Breast epithelium (tissue), 4 donors: ENCODE results near the gene CHMP3. TPM values are rescaled to one million over a fixed set of nuclear protein-coding genes. Genes with fewer than 3 reads are reported as not detected.

ENCODE experiments used
- DNase-seq, 2 donors: peaks; one replicate each; pipeline ENCODE4 v3.0.0-alpha.2; 2019; ENCODE audit warnings: low spot score in 2 of 2
- H3K27ac ChIP-seq, 2 donors: fragments of 200-600 bp; sonication (generic) in 1 of 2; one replicate each; pipeline ENCODE4 v1.5.1; 2016 to 2019; ENCODE audit warnings: mild to moderate bottlenecking in 1 of 2
- H3K27me3 ChIP-seq, 2 donors: fragments of 200-600 bp; sonication (generic) in 1 of 2; one replicate each; pipeline versions ENCODE4 v1.5.1 to v1.6.0; 2017 to 2019; ENCODE audit warnings: control low read depth in 1 of 2, mild to moderate bottlenecking in 1 of 2
- H3K36me3 ChIP-seq: fragments of 200-600 bp; one replicate; pipeline ENCODE4 v1.5.1; 2019
- H3K4me1 ChIP-seq, 2 donors: fragments of 200-600 bp; sonication (generic); one replicate each; pipeline ENCODE4 v1.5.1; 2016 to 2019; ENCODE audit warnings: control low read depth in 1 of 2
- H3K4me3 ChIP-seq, 3 donors: fragments of 200-600 bp; sonication (generic); 1 replicate in 2 of 3; 2 replicates in 1 of 3; pipeline ENCODE4 v1.5.1; 2016 to 2019; ENCODE audit warnings: mild to moderate bottlenecking in 3 of 3, moderate library complexity in 2 of 3
- H3K9me3 ChIP-seq, 2 donors: fragments of 200-600 bp; sonication (generic) in 1 of 2; one replicate each; pipeline ENCODE4 v1.5.1; 2016 to 2019; ENCODE audit warnings: control low read depth in 1 of 2
- CTCF ChIP-seq, 3 donors: fragments of 450-650 bp; IDR thresholded peaks; one replicate each; pipeline ENCODE4 v1.5.1; 2016 to 2017; ENCODE audit warnings: antibody characterized with exemption in 3 of 3, mild to moderate bottlenecking in 3 of 3, moderate library complexity in 3 of 3
- POLR2A ChIP-seq: fragments of 450-650 bp; IDR thresholded peaks from one replicate; pipeline ENCODE4 v1.6.1; 2016; ENCODE audit warnings: antibody characterized with exemption, mild to moderate bottlenecking, moderate library complexity
- POLR2AphosphoS5 ChIP-seq, 3 donors: sonication (generic); formaldehyde crosslinking; IDR thresholded peaks; one replicate each; pipeline ENCODE4 v1.6.1; 2017; ENCODE audit warnings: antibody characterized with exemption in 3 of 3
- intact Hi-C: fragments of 100-400 bp; cut with DNase I; formaldehyde crosslinking; loops from one replicate; pipeline ENCODE4 v1.15.1; 2023; ENCODE audit warnings: low total_unique reads
- total RNA-seq, 3 donors: library from RNA; depleted of rRNA; stranded (reverse); fragments of >200 nt; gene quantifications; one replicate each; pipeline ENCODE4 v1.1.0, GENCODE V29; 2016

The CHMP3 gene
- total RNA-seq, 3 donors from 2014 or later: 77.7 to 202 (median 97.3) TPM

DNA sequence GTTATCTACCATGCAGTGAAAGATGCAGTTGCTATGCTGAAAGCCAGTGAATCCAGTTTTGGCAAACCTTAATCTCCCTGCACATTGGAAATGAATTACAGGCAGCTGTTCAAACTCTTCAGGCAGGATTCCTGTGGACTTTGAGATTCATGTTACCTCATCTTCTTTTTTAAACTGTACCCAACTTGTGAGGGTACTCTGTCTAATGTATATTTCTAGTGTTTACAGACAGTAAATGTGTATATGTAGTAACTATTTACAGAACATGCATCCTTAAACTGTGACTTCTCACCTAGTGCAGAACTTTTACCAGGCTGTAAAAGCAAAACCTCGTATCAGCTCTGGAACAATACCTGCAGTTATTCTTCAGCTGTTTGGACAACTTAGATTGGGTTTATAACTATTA lies 71.2 kb downstream of the CHMP3 start:
- Histone ChIP-seq H3K4me1 (no peaks in the 10 kb centered on the region), H3K4me3 (no peak overlapping the region), H3K9me3 (no peaks in the 10 kb centered on the region), H3K27me3 (no peaks in the 10 kb centered on the region), H3K36me3 (peaks cover 11% of the 10 kb centered on the region), H3K27ac (no peak overlapping the region)
- DNase-seq: no peak
- intact Hi-C loops: no loop called here
- no peak for TF ChIP-seq POLR2AphosphoS5 (IDR thresholded peaks at IDR 0.05)

DNA sequence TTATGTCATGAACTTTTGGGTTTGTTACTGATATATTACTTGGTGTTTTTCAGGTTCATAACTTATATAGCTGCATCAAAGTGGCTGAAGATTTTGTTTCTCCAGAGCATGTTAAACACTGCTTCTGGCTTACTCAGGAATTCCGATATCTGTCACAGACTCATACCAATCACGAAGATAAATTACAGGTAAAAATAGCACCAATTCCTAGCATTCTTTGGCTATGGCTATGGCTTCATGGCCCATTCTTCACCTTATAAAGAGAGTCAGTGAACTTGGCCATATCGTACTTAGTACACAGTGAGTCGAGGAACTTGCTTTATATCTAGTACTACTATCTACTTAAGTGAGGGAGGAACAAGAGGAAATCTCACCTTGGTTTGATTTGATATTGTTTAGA lies 72.2 kb downstream of the CHMP3 start:
- intact Hi-C loops: no loop called here
- Histone ChIP-seq H3K36me3 (peaks cover 14% of the 10 kb centered on the region), H3K9me3 (no peaks in the 10 kb centered on the region), H3K27ac (no peak overlapping the region), H3K4me3 (no peak overlapping the region), H3K4me1 (no peaks in the 10 kb centered on the region), H3K27me3 (no peaks in the 10 kb centered on the region)
- DNase-seq: no peak
- TF ChIP-seq CTCF (IDR thresholded peaks at IDR 0.05) (no peak), POLR2A (no peak)

DNA sequence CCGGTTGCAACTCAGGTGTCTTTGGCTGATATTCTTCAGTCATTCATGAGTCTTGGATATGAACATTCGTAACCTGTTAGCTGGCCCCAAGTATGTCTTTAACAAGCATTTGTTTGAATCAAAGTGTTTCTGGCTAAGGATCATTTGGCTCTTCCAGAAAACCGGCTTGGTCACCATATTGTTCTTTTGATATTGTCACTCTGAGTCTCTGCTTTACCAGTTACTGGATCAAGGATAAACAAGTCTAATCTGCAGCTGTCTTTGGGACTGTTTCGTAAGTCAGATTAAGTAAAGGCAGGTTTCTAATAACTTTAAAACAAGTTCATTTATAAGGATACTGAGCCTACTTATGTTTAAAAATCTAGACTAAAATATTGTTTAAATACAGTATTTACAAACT lies 73.0 kb downstream of the CHMP3 start:
- DNase-seq: no peak
- H3K27ac ChIP-seq: no peak overlapping the region
- H3K4me1 ChIP-seq: no peaks in the 10 kb centered on the region
- peaks cover 22% of the 10 kb centered on the region for H3K36me3 ChIP-seq
- intact Hi-C loops: no loop called here
- no peak for TF ChIP-seq POLR2A
- no peak for TF ChIP-seq POLR2AphosphoS5 (IDR thresholded peaks at IDR 0.05)
- no peak for TF ChIP-seq CTCF (IDR thresholded peaks at IDR 0.05)
- no peaks in the 10 kb centered on the region for H3K27me3 ChIP-seq
- H3K4me3 ChIP-seq: no peak overlapping the region
- no peaks in the 10 kb centered on the region for H3K9me3 ChIP-seq

- Histone ChIP-seq H3K4me1 (no peaks in the 10 kb centered on the region), H3K36me3 (peaks cover 22% of the 10 kb centered on the region), H3K9me3 (no peaks in the 10 kb centered on the region), H3K27me3 (no peaks in the 10 kb centered on the region), H3K27ac (no peak overlapping the region), H3K4me3 (no peak overlapping the region)
- DNase-seq: no peak
- TF ChIP-seq CTCF (IDR thresholded peaks at IDR 0.05) (no peak), POLR2AphosphoS5 (IDR thresholded peaks at IDR 0.05) (no peak), POLR2A (no peak)
- intact Hi-C loops: no loop called here
These were observed 73.7 kb downstream of the CHMP3 start for GRCh38 chr2:86489542-86489941.

DNA sequence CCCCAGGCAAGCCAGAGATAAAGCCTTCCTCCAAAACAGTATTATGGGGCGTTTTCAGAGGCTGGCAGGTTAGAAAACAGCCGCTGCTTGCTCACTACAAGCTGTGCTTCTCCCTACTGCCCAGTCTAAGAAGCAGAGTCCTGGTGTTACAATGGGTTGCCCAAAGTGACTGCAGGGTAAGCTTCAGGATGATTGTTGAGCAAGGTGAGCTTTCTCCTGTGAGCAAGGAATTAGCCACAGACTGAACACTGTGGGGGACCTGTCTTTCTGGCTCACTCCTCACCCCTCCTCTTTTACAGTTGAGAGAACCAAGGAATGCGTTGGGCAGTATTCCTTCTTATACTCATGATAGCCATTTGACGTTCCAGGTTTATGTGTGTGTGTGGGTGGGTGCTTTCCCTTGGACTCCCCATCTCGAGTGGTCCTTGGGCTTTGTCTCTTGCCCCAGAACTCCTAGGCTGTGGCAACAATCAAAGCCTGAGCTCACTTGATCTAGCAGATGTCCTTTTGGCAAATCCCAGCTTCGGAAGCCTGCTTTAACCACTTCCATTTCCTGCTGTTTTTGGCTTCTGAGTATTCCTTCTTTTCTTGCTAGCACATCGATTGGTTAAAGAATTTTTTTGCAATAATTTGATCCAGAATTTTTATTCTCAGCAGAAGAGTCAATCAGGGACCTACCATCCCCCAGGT lies 74.5 kb downstream of the CHMP3 start:
- intact Hi-C loops: no loop called here
- Histone ChIP-seq H3K9me3 (no peaks in the 10 kb centered on the region), H3K27ac (no peak overlapping the region), H3K4me3 (no peak overlapping the region), H3K27me3 (no peaks in the 10 kb centered on the region), H3K4me1 (no peaks in the 10 kb centered on the region), H3K36me3 (peaks cover 23% of the 10 kb centered on the region)
- TF ChIP-seq POLR2A: no peak
- no peak for TF ChIP-seq POLR2AphosphoS5 (IDR thresholded peaks at IDR 0.05)
- TF ChIP-seq CTCF (IDR thresholded peaks at IDR 0.05): no peak
- DNase-seq: no peak

DNA sequence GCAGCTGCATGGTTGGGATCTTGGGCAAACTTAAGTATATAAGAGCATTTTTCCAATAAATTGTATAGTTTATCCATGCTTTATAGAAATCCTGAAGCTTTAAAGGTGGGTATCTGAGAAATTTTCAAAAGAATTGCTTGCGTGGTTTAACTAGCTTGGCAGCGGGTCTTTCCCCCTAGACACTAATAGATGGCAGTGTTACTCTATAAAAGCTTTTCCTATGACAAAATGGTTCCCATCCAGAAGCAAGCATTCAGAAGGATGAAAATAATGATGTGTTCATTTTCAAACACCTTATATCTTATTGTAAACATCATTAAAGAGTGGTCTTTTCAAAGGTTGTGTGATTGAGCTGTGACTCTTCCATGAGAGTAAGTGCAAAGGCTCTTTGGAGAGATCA lies 76.2 kb downstream of the CHMP3 start:
- Histone ChIP-seq H3K4me1 (no peaks in the 10 kb centered on the region), H3K4me3 (no peak overlapping the region), H3K27ac (no peak overlapping the region), H3K36me3 (peaks cover 27% of the 10 kb centered on the region), H3K9me3 (no peaks in the 10 kb centered on the region), H3K27me3 (no peaks in the 10 kb centered on the region)
- intact Hi-C loops: no loop called here
- TF ChIP-seq POLR2AphosphoS5 (IDR thresholded peaks at IDR 0.05): no peak
- TF ChIP-seq POLR2A: no peak
- no peak for TF ChIP-seq CTCF (IDR thresholded peaks at IDR 0.05)
- DNase-seq: no peak
